Activated CD4-positive, alpha-beta T cell treated with anti-CD3 and anti-CD28 coated beads, Interleukin-2, amount 50 U/mL, for 48 hours (primary cell): ENCODE results near the gene SNED1.

Experiments
- DNase-seq, 2 experiments: peaks; one replicate each; pipeline ENCODE4 v3.0.0-alpha.2; 2020

Gene SNED1

GRCh38 chr2:241049739-241050623 lies 51.6 kb downstream of the SNED1 start:
- no peak for DNase-seq

DNA sequence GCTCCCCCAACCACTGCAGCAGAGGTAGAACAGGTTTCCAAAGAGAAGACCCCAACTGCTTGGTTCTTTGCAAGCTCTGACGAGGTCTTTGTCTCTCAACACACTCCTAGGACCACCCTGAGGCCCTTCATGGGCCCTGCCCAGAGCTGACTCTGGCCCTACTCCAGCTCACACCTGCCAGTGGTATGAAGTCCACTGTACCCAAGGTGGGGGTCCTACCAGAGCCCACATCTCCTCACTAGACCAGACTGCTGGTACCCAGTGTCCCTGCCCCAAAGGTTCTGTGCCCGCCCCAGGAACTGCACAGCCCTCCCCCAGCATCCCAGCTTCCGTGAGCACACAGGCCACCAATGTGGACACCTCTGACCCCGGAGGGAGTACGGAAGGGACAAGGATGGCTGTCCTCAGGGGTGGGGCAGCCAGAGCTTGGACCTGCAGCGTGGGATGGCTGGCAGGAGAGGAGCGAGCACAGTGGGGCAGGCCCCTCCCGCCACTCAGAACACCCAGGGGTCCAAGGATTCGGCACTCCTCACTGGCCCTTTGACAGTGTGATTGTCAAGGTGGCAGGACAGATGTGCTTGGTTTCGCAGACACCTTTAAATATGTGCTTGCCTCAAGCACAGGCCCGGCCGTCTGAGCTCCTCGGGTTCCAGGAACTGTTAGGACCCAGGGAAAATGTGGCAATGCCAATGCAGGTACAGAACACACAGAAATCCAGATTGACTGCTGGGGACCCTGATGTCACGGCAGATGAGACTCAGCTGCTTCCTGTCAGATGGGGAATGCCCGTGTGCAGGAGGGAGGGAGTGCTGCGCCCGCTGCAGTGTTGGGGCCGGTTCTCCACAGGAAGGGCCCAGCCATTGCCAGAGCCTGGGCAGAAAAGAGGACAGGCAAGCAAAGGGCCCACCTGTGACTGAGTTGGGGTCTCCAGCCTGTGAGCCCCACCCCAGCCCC lies 52.5 kb downstream of the SNED1 start:
- no peak for DNase-seq

DNA sequence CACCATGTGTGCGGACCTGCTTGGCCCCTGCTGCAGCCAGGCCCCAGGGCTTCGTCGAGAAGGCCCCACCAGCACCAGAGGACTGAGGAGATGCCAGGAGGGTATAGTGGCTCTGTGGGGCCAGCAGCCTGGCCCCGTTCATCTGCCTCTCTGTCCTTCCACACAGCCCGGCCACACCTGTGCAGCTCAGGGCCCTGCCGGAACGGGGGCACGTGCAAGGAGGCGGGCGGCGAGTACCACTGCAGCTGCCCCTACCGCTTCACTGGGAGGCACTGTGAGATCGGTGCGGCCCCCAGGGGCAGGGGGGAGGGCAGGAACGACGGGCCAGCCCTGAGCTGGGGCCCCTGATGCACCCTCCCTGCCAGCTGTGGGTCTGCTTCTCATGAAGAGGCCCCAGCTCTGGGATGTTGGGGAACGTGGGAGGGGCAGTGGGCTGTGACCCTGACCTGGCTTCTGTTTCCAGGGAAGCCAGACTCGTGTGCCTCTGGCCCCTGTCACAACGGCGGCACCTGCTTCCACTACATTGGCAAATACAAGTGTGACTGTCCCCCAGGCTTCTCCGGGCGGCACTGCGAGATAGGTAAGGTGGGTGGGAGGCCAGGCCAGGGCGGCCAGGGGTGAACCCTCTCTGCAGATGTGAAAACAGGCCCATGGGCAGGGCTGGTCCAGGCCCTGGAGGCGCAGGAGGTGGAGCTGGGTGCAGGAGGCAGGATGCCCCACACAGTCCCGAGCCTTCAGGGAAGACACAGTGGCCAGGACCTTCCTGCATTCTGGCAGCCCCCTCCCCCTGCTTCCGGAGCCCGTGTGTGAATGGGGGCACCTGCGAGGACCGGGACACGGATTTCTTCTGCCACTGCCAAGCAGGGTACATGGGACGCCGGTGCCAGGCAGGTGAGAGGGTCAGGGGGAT lies 53.4 kb downstream of the SNED1 start:
- no peak for DNase-seq

GRCh38 chr2:241052677-241053360 lies 54.4 kb downstream of the SNED1 start:
- no peak for DNase-seq

DNA sequence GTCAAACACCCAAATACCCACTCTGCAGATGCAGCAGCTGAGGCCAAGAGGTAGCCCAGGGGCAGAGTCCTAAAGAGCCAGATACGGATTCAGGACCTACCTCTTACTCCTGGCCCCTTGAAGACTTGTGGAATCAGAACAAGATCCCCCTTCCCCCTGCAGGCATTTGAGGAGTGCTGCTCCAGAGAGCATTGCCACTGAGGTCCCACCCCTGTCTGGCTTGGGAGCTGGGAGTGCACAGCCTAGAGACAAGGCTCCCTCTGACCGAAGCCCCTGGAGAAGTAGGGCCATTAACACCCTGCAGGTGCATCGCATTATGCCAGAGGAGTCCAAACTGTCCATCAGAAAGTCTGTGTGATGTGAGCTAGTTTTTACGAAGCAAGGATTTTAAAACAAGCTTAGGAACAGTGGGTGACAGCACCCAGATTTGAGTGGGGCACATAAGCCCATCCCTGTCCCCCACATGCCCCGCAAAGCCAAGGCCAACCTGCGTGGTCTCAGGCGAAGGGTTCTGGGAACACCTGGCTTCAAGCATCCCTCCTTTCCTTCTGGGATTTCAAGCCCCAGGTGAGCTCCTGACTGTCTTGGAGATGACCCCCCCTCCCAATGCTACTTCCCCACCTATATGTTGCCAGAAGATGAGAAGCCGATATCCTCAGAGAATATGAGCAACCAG lies 55.3 kb downstream of the SNED1 start:
- DNase-seq: no peak

DNA sequence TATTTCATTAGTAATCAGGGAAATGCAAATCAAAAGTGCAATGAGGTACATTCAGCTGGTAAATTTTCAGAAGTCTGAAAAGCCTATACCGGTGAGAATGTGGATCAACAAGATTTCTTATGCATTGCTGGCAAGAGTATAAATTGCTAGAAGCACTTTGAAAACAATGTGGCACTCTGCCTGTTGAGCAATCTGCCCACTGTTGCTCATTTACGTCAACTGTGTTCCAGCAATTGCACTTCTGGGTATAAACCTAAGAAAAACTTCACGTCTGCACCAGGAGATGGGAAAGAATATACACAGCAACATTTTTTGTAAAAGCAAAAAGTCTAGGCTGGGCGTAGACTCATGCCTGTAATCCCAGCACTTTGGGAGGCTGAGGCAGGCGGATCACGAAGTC lies 62.9 kb downstream of the SNED1 start:
- DNase-seq: no peak

DNA sequence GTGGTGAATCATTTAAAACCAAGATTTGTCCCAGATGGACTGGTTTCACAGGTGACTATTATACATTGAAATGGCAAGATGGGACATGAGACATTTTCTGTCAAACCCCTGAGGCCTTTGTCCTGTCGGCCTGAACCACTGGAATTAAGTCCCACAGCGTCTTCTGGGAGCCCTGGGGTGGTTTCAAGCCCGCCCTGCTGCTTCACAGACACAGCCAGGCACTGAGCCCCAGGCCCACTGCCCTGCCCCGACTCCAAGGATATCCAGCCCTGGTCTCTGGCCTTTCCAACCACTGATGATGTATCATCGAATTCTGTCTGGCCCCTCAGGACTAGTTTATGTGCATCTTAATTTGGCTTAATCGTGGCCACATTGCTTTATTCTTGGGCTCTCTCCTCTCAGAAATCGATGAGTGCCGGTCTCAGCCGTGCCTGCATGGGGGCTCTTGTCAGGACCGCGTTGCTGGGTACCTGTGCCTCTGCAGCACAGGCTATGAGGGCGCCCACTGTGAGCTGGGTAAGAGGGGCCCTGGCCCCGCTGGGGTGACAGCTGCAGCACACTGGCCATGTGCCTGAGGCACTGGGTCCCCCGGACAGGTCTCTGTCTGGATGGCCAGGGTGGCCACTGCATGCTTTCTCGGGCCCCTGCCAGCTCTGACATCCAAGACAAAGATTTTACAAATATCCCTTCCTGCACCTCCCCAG lies 64.1 kb downstream of the SNED1 start:
- DNase-seq: no peak

DNA sequence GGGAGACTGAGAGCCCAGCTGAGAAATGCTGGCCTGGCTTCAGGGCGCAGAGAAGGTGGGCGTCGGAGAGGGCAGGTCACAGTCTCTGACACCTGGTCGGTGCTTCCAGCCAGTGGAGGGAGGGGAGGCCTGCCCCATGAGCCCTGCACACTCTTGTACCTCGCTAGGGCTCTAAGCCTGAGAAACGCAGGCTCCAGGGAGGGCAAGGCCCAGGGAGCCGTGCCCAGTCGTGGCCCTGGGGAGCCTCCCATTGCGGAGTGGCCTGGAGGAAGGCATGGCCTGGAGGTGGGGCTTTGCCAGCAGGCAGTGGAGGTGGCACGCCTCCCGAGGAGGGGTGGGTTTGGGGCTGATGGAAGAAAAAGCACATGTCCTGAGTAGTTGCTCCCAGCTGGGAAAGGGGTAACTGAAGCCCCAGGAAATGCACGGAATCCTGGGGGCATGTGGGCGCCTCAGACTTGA lies 64.7 kb downstream of the SNED1 start:
- no peak for DNase-seq

GRCh38 chr2:241063587-241063986 lies 65.2 kb downstream of the SNED1 start:
- no peak for DNase-seq

DNA sequence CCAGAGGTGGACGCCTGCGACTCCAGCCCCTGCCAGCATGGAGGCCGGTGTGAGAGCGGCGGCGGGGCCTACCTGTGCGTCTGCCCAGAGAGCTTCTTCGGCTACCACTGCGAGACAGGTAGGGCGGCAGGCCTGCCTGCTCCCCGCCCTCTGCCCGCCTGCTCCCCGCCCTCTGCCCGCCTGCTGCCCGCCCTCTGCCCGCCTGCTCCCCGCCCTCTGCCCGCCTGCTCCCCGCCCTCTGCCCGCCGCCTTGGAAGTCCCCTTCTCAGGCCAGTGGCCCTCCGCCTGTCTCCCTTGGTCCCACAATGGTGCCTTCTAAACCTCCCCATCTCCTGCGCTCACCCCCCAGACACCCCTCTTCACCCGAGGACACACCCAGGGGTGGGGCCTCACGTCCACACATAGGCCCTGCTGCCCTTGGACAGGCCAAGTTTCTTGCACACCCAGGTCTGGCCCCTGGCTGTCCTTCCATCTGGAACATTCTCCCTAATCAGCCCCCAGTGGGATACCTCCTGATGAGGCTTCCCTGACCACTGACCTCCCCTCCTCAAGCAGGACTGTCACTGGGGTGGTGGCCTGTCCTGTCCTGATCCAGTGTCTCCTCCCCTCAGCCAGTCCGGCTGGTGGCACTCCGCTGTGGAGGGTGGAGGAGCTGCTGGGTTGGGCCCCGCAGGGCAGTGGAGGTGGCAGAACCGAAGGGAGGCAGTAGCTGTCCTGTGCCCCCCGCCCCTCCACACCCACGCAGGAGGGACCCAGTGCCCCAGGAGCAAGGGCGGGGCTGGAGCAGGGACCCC lies 65.8 kb downstream of the SNED1 start:
- DNase-seq: peak; percentile 49 to 60

- no peak for DNase-seq
Observed at GRCh38 chr2:241064802-241065354, 66.5 kb downstream of the SNED1 start.

DNA sequence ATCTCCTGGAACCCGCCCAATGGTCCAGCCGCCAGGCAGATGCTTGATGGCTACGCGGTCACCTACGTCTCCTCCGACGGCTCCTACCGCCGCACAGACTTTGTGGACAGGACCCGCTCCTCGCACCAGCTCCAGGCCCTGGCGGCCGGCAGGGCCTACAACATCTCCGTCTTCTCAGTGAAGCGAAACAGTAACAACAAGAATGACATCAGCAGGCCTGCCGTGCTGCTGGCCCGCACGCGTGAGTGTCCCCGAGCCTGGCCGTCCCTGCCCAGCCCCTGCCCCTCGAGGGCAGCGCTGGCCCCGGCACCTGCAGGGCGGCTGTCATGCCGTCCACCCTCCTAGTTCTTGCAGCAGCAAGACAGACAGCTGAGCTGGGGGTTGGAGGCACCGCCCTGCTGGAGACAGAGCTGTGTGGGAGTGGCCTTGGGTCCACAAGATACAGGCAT lies 67.0 kb downstream of the SNED1 start:
- DNase-seq: no peak

DNA sequence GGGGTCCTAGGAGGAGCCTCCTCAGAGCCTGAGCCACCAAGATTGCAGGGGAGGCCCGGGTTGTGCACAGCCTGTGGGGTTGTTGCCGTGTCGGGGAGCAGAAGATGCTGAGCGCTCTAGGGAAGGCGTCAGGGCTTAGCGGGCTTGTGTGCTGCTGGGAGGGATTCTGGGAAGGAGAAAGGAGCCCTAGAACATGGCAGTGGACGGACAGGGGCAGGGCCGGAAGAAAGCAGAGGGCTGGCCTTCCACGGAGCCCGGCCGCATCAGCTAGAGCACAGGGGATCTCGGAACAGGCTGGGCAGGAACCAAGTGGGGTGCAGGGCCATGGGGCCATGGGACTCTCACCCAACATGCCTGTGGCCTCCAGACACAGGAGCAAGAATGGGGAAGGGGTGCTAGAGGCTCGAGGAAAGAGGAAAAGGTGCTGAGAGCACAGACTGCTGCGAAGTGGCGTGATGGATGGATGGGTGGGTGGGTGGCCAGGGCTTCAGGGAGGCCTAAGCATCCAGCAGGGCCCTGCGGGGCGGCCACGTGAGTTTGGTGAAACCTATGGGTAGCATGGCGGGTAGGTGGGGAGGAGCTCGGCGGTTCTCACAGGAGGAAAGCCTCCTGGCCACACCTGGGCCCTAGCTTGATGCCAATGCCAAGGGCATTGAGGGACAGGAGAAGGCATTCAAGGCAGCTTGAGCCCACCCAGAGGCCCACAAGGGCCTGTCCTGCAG lies 67.9 kb downstream of the SNED1 start:
- DNase-seq: no peak

DNA sequence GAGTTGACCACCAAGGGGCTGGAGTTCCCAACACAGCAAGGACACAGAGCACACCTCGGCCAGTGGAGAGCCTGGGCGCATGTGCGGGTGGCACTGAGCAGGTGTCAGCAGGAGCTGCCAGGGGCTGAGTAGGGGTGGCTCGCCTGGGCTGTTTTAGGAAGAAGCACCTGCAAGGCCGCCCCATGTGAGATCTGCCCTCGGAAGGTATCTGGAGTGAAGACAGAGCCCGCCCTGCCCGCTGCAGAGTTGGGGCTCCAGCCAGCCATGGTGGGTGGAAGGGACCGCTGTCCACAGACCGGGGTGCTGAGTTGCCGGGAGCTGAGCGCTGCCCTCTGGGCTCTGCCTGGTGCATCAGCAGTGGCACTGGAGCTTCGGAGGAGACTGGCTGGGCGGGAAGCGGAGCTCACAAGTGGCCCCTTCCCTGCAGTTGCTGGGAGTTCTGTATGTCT lies 68.5 kb downstream of the SNED1 start:
- no peak for DNase-seq

DNA sequence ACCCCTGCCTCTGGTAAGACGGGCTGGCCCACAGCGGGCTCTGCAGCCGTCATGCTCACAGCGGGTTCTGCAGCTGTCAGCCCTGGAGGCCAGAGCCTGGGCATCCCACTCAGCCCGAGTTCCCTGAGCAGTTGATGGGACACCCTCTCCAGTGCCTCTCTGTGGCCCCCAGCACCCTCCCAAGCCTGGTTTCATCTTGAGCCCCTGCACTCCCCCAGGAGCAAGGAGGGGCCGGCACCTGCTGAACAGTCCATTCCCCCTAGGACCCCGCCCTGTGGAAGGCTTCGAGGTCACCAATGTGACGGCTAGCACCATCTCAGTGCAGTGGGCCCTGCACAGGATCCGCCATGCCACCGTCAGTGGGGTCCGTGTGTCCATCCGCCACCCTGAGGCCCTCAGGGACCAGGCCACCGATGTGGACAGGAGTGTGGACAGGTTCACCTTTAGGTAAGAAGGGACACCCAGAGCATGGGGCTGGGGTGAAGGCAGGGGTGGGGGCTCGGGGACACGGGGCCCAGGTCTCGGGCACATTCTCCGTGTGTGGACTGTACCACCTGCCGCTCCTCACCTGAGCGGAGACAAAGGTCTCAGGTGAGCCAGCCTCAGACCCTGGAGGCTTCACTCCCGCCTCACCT lies 69.2 kb downstream of the SNED1 start:
- DNase-seq: no peak

DNA sequence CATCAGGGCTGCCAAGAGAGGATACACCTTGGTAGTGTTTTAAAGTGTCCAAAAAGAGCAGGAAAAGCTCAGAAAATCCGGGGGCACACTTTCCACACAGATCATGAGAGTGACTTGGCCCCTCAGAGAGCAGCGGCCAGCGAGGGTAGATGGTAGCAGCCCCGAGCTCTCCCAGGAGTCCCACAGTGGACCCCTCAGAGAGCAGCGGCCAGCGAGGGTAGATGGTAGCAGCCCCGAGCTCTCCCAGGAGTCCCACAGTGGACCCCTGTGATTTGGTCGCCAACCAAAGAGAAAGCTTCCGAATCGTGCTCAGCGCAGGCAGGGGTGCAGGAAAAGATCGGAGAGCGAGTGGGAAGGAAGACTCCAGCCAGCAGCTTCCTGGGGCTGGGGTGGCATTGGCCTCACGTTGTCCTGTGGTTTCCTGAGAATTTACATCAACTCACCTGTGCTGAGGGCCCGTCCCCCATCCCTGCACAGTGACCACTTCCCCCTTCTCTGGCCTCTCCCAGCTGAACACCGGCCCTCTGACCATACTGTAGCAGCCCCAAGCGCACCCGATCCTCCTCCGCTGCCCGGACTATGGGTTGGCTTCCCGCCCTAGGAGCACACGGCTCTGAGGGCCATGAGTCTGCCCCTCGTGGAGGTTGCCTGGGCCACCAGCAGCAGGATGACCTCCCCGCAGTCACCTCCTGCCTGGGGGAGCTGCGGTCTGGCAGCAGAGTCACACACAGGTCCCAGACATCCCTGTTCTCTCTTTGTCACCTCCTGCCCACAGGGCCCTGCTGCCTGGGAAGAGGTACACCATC lies 69.9 kb downstream of the SNED1 start:
- DNase-seq: no peak
